ENCODE results near the gene EIF3M. TPM values are rescaled to one million over a fixed set of nuclear protein-coding genes. Genes with fewer than 3 reads are reported as not detected.

EIF3M gene
- total and polyA plus RNA-seq, 2 of the 8 experiments (the other 6 are each of a cell fraction or from before 2014, with no cell fraction given) = 302 to 444 TPM

DNA sequence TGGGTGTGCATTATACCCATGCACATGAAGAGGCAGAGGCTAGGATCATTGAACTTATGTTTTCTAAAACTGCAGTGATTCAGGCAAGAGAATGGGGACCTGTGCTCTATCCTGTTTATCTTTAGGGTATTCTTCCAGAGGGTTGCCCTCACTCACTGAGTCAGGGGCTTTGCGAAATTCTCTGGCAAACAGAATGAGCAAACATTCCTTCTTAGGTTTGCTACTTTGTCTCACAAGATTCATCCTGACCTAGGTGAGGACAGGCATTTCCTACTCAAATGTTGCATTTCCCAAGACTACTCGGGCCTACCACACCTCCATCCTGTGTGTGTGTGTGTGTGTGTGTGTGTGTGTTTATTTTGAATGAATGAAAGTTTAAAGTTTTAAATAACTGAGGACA, 2.7 kb upstream of the EIF3M start (continued):
- TF ChIP-seq CTBP2 (IDR thresholded peaks at IDR 0.05; ENCODE audit: borderline replicate concordance, insufficient read depth, insufficient read length, low read length) (no peak), CEBPB (IDR thresholded peaks at IDR 0.05; ENCODE audit: low read depth, low read length) (no peak)

Data from H1 (cell line).